Lower leg skin (tissue), 3 donors: Measurements from ENCODE around the gene UNC13C.

Experiments
- POLR2A ChIP-seq, 2 donors: fragments of 450-650 bp; IDR thresholded peaks; one replicate each; pipeline ENCODE4 v1.6.1; 2016 to 2017; ENCODE audit warnings: antibody characterized with exemption in 2 of 2, mild to moderate bottlenecking in 1 of 2, moderate library complexity in 1 of 2
- TF ChIP-seq, protein P1 (sequence below), 3 donors: fragments of 450-650 bp; IDR thresholded peaks; one replicate each; pipeline ENCODE4 v1.5.1; 2016; ENCODE audit warnings: antibody characterized with exemption in 3 of 3, mild to moderate bottlenecking in 3 of 3, moderate library complexity in 2 of 3

GRCh38 chr15:54298396-54298795 is 320.2 kb downstream of the UNC13C start:
- TF ChIP-seq, protein P1, sequence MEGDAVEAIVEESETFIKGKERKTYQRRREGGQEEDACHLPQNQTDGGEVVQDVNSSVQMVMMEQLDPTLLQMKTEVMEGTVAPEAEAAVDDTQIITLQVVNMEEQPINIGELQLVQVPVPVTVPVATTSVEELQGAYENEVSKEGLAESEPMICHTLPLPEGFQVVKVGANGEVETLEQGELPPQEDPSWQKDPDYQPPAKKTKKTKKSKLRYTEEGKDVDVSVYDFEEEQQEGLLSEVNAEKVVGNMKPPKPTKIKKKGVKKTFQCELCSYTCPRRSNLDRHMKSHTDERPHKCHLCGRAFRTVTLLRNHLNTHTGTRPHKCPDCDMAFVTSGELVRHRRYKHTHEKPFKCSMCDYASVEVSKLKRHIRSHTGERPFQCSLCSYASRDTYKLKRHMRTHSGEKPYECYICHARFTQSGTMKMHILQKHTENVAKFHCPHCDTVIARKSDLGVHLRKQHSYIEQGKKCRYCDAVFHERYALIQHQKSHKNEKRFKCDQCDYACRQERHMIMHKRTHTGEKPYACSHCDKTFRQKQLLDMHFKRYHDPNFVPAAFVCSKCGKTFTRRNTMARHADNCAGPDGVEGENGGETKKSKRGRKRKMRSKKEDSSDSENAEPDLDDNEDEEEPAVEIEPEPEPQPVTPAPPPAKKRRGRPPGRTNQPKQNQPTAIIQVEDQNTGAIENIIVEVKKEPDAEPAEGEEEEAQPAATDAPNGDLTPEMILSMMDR (IDR thresholded peaks at IDR 0.05), result no peak
- TF ChIP-seq POLR2A (IDR thresholded peaks at IDR 0.05), result no peak
